ENCODE results near the gene PPP3CA.

- TF ChIP-seq SIN3A (IDR thresholded peaks at IDR 0.05; ENCODE audit: low read depth), result no peak
- peak in 2 of 3 experiments; percentile 36 to 61; a peak in 4 of 6 replicates for TF ChIP-seq CTCF (IDR thresholded peaks at IDR 0.05 in 2 of 3, conservative IDR thresholded peaks at IDR 0.05 in 1 of 3; ENCODE audit: borderline replicate concordance in 1 of 3, insufficient read depth in 1 of 3, low read depth in 2 of 3, low read length in 2 of 3)
- no peak for TF ChIP-seq FOSL1 (IDR thresholded peaks at IDR 0.05; ENCODE audit: low read depth)
- TF ChIP-seq CEBPB (IDR thresholded peaks at IDR 0.05; ENCODE audit: low read depth), result no peak
These were observed 260.3 kb downstream of the PPP3CA start for GRCh38 chr4:101086801-101087586.

All from HCT116 (cell line).